BJ (cell line): ENCODE data around the gene IRAG1. TPM values are rescaled to one million over a fixed set of nuclear protein-coding genes. Genes with fewer than 3 reads are reported as not detected.

Experiments
- CTCF ChIA-PET: fragments of 350-600 bp; formaldehyde crosslinking; extraction: SDS; loops from one replicate; lab custom pipeline; 2021; ENCODE audit warnings: antibody characterized with exemption, inconsistent platforms; lab: Yijun Ruan, JAX
- POLR2A ChIA-PET: fragments of 300-600 bp; sonication (Branson Sonifier 250); formaldehyde crosslinking; extraction: SDS; loops from one replicate; lab custom pipeline; 2021; ENCODE audit warnings: antibody characterized with exemption; lab: Charles Lee
- DNase-seq: peaks from one replicate; pipeline ENCODE4 v3.0.0-alpha.2; 2011; ENCODE audit warnings: low read depth
- H3K27me3 ChIP-seq: 2 replicates; pipeline ENCODE4 v1.6.0; 2011; ENCODE audit warnings: low read length; ENCODE audit not compliant: control insufficient read depth, insufficient read depth
- H3K36me3 ChIP-seq: 2 replicates; pipeline ENCODE4 v1.5.1; 2011; ENCODE audit warnings: low read length; ENCODE audit not compliant: control insufficient read depth, insufficient read depth
- H3K4me3 ChIP-seq: 2 replicates; pipeline ENCODE4 v1.5.1; 2011; ENCODE audit warnings: low read depth, mild to moderate bottlenecking, control low read depth, low read length
- polyA plus RNA-seq: library from polyadenylated mRNA; depleted of rRNA; stranded (reverse); fragments of >200 nt; gene quantifications from 2 replicates; pipeline ENCODE4 v1.2.3, GENCODE V29; 2011
- TF ChIP-seq, protein P1 (sequence below): IDR thresholded peaks from 2 replicates; pipeline ENCODE4 v1.5.1; 2011; ENCODE audit warnings: low read depth, mild to moderate bottlenecking, control low read depth, inconsistent platforms, low read length, moderate library complexity; ENCODE audit not compliant: insufficient read depth

Gene IRAG1
- polyA plus RNA-seq, 1 experiment, result 82.4 TPM

DNA sequence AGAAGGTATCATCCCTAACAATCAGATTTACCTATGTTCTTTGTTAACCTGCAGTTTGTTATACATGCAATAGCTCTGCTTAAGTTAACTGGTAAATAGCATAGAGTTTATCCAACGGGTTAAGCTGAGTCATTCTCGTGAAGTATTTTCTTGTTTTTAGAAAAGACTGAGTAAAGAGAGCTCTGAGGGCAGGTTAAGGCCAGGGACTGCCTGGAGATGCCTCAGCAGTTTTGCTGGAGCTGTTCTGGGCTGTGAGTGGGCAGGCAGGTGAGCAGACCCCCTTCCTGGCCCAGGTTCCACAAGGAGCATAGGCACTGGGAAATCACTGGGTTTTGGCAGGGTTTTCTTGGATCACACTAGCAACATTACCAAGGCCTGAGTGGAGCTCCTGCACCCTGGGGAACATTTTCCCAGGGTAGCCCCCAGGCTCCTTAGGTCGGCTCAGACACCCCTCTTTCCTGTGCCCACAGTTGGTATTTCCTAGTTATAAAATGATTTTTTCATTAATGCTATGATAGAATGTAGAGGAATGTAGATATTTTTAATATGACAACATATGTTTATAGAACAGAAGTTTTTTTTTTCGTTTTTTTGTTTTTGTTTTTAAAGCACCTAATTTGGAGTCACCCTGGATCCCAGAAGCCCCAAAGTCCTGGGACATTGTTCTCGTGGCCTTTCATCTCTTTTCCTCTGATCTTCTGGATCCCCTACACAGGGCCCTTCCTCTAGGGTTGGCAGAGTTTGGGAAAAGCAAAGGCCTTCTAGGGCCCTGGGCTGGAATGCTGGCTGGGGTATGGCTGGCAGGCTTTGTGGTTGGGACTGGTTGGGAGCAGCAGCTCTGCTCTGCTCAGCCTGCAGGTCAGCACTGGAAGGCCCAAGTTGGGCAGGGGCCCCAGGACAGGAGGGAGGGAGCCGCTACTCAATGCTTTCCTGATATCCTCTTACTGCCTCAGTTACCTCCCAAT lies 26.7 kb downstream of the IRAG1 start:
- DNase-seq, result no peak
- ChIA-PET CTCF (interaction anchor here (0.6 to 1.8 kb wide), 7 partner anchors 13 to 307 kb away, joined by 3 to 6 read pairs (median 3); partner anchors contain the start of gene RNF141), POLR2A (interaction anchor here (0.9 to 1.2 kb wide), 2 partner anchors 10 to 26 kb away, joined by 3 to 4 read pairs; no protein-coding TSS in a partner anchor)
- Histone ChIP-seq H3K27me3 (no peaks in the 10 kb centered on the region), H3K4me3 (no peak overlapping the region), H3K36me3 (peaks cover 5% of the 10 kb centered on the region)
- TF ChIP-seq, protein P1, sequence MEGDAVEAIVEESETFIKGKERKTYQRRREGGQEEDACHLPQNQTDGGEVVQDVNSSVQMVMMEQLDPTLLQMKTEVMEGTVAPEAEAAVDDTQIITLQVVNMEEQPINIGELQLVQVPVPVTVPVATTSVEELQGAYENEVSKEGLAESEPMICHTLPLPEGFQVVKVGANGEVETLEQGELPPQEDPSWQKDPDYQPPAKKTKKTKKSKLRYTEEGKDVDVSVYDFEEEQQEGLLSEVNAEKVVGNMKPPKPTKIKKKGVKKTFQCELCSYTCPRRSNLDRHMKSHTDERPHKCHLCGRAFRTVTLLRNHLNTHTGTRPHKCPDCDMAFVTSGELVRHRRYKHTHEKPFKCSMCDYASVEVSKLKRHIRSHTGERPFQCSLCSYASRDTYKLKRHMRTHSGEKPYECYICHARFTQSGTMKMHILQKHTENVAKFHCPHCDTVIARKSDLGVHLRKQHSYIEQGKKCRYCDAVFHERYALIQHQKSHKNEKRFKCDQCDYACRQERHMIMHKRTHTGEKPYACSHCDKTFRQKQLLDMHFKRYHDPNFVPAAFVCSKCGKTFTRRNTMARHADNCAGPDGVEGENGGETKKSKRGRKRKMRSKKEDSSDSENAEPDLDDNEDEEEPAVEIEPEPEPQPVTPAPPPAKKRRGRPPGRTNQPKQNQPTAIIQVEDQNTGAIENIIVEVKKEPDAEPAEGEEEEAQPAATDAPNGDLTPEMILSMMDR, result no peak

- DNase-seq, result no peak
Observed at GRCh38 chr11:10664496-10664895, 29.1 kb downstream of the IRAG1 start.

GRCh38 chr11:10663990-10664389 lies 29.6 kb downstream of the IRAG1 start:
- ChIA-PET CTCF (interaction anchor here (1.3 to 2.3 kb wide), 2 partner anchors 10 to 29 kb away, joined by 3 to 13 read pairs; no protein-coding TSS in a partner anchor), POLR2A (no interaction called here)
- TF ChIP-seq, protein P1, result no peak
- H3K36me3 ChIP-seq, result peaks cover 5% of the 10 kb centered on the region
- no peaks in the 10 kb centered on the region for H3K27me3 ChIP-seq
- no peak overlapping the region for H3K4me3 ChIP-seq
- no peak for DNase-seq

More at GRCh38 chr11:10664496-10664895, 29.1 kb downstream of the IRAG1 start:
- H3K27me3 ChIP-seq, result no peaks in the 10 kb centered on the region
- ChIA-PET CTCF (interaction anchor here (0.8 to 2.3 kb wide), 2 partner anchors 10 to 124 kb away, joined by 3 to 13 read pairs; partner anchors contain the start of gene RNF141), POLR2A (no interaction called here)
- no peak overlapping the region for H3K4me3 ChIP-seq
- H3K36me3 ChIP-seq, result peaks cover 5% of the 10 kb centered on the region
- TF ChIP-seq, protein P1, result no peak

- POLR2A ChIA-PET, result interaction anchor here (0.6 kb wide), 1 partner anchor 310 kb away, joined by 3 read pairs; no protein-coding TSS in a partner anchor
- Histone ChIP-seq H3K27me3 (no peaks in the 10 kb centered on the region), H3K36me3 (peaks cover 9% of the 10 kb centered on the region), H3K4me3 (no peak overlapping the region)
- DNase-seq, result no peak
- CTCF ChIA-PET, result interaction anchor here (0.5 to 2.3 kb wide), 3 partner anchors 9 to 328 kb away, joined by 3 to 13 read pairs (median 3); no protein-coding TSS in a partner anchor
- TF ChIP-seq, protein P1, result no peak
Observed at GRCh38 chr11:10663365-10663764, 30.2 kb downstream of the IRAG1 start.

GRCh38 chr11:10660323-10660722 lies 33.2 kb downstream of the IRAG1 start:
- ChIA-PET CTCF (interaction anchor here (1.3 kb wide), 1 partner anchor 68 kb away, joined by 3 read pairs; no protein-coding TSS in a partner anchor), POLR2A (no interaction called here)
- TF ChIP-seq, protein P1, result no peak

More at GRCh38 chr11:10660323-10660722, 33.2 kb downstream of the IRAG1 start:
- Histone ChIP-seq H3K27me3 (no peaks in the 10 kb centered on the region), H3K36me3 (peaks cover 11% of the 10 kb centered on the region), H3K4me3 (no peak overlapping the region)
- no peak for DNase-seq
